ENCODE results near the gene GARRE1. TPM values are rescaled to one million over a fixed set of nuclear protein-coding genes. Genes with fewer than 3 reads are reported as not detected.
"Not testable (repeated sequence)": the region's sequence is repeated elsewhere in the genome, so short reads cannot be mapped to it uniquely, and the experiment has no call there.

The GARRE1 gene
- total RNA-seq, 2 experiments from 2014 or later: 11.7 to 11.9 TPM

DNA sequence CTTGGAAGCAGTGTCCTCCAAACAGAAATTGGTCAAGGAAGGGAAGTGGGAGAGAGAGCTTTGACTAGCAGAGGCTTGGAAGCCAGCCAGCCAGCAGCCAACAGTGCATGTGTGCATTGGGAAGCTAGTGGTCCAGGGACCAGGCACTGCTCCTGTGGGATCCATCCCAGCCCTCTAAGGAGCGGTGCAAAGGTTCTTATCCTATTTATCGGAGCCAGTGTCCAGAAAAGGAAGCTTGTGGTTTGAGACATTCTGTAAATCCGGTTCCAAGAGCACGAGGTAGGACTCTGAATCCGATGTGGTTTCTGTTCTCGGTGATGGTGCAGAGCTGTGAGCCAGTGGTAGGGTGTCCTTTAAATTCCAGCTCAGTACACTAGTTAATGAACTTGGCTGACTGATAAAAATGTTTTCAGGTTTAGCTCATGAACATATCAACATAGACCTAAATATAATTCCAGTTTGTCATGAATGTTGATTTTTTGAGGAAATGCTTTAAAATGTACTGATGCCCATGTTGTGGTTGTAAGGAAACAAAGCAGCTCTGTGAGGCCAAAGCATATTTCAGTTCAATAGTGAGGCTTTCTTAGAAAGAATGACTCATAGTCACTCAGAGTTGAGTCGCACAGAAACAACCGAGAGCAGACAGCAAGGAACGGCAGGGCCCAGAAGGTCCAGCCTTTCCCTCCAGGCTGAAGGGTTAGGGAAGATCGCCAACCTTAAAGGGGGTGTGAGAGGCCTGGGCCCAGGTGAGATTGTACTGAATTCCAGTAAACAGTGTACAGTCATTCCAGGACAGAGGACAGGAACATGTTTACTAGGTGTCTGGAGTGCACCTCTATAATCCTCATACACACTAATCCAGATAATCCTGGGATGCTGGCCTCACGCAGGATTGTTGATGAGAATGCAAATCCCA lies 21.5 kb upstream of the GARRE1 start:
- ChIA-PET POLR2A (interaction anchor here (0.9 to 1.4 kb wide), 5 partner anchors 8 to 126 kb away, joined by 4 to 10 read pairs (median 6); partner anchors contain the start of gene LSM14A), CTCF (interaction anchor here (0.7 to 1.3 kb wide), 4 partner anchors 13 to 138 kb away, joined by 4 to 11 read pairs (median 5); no protein-coding TSS in a partner anchor)
- Mint-ChIP-seq H3K4me3 (no peak overlapping the region), H3K36me3 (peaks cover 18% of the 10 kb centered on the region), H3K27me3 (no peaks in the 10 kb centered on the region), H3K27ac (peak overlapping the region; percentile 84), H3K4me1 (ENCODE audit: low read depth) (peaks cover 32% of the 10 kb centered on the region), H3K9me3 (peaks cover 2% of the 10 kb centered on the region)
- intact Hi-C loops (cut with micrococcal nuclease): loop anchor here (1.0 to 2.0 kb wide), 2 partner anchors 14 to 37 kb away; no protein-coding TSS in a partner anchor
- DNase-seq: peak; percentile 56

- H3K9me3 Mint-ChIP-seq: peaks cover 2% of the 10 kb centered on the region
- H3K36me3 Mint-ChIP-seq: peaks cover under 1% of the 10 kb centered on the region
- intact Hi-C loops (cut with micrococcal nuclease): no loop called here
- POLR2A ChIA-PET: interaction anchor here (0.8 kb wide), 1 partner anchor 8 kb away, joined by 3 read pairs; no protein-coding TSS in a partner anchor
- H3K27me3 Mint-ChIP-seq: no peaks in the 10 kb centered on the region
- no peak for DNase-seq
- H3K4me1 Mint-ChIP-seq (ENCODE audit: low read depth): peaks cover 22% of the 10 kb centered on the region
- no peak overlapping the region for H3K4me3 Mint-ChIP-seq
- no peak overlapping the region for H3K27ac Mint-ChIP-seq
- CTCF ChIA-PET: no interaction called here
Measured at GRCh38 chr19:34235425-34235940, 18.9 kb upstream of the GARRE1 start.

- H3K36me3 Mint-ChIP-seq: no peaks in the 10 kb centered on the region
- no peak overlapping the region for H3K4me3 Mint-ChIP-seq
- CTCF ChIA-PET: interaction anchor here (1.6 kb wide), 1 partner anchor 17 kb away, joined by 6 read pairs; no protein-coding TSS in a partner anchor
- H3K27me3 Mint-ChIP-seq: no peaks in the 10 kb centered on the region
- no peak overlapping the region for H3K27ac Mint-ChIP-seq
- peaks cover 2% of the 10 kb centered on the region for H3K9me3 Mint-ChIP-seq
- intact Hi-C loops (cut with micrococcal nuclease): no loop called here
- no peak for DNase-seq
- H3K4me1 Mint-ChIP-seq (ENCODE audit: low read depth): peaks cover 16% of the 10 kb centered on the region
- POLR2A ChIA-PET: no interaction called here
Measured at GRCh38 chr19:34236035-34236987, 18.0 kb upstream of the GARRE1 start.

GRCh38 chr19:34237283-34237682 lies 17.1 kb upstream of the GARRE1 start:
- ChIA-PET CTCF (interaction anchor here (1.6 kb wide), 1 partner anchor 18 kb away, joined by 6 read pairs; no protein-coding TSS in a partner anchor), POLR2A (no interaction called here)
- Mint-ChIP-seq H3K4me1 (ENCODE audit: low read depth) (peaks cover 11% of the 10 kb centered on the region), H3K27ac (no peak overlapping the region), H3K27me3 (no peaks in the 10 kb centered on the region), H3K9me3 (peaks cover 2% of the 10 kb centered on the region), H3K4me3 (no peak overlapping the region), H3K36me3 (no peaks in the 10 kb centered on the region)
- no peak for DNase-seq
- intact Hi-C loops (cut with micrococcal nuclease): no loop called here

GRCh38 chr19:34237939-34238338 lies 16.4 kb upstream of the GARRE1 start:
- no peak overlapping the region for H3K27ac Mint-ChIP-seq
- ChIA-PET CTCF (interaction anchor here (1.6 to 1.8 kb wide), 2 partner anchors 17 to 19 kb away, joined by 6 to 7 read pairs; no protein-coding TSS in a partner anchor), POLR2A (no interaction called here)
- peaks cover 2% of the 10 kb centered on the region for H3K9me3 Mint-ChIP-seq
- H3K4me1 Mint-ChIP-seq (ENCODE audit: low read depth): peaks cover 4% of the 10 kb centered on the region
- intact Hi-C loops (cut with micrococcal nuclease): no loop called here
- H3K4me3 Mint-ChIP-seq: no peak overlapping the region
- H3K36me3 Mint-ChIP-seq: no peaks in the 10 kb centered on the region
- no peak for DNase-seq
- H3K27me3 Mint-ChIP-seq: no peaks in the 10 kb centered on the region

- H3K27me3 Mint-ChIP-seq: no peaks in the 10 kb centered on the region
- no peak overlapping the region for H3K27ac Mint-ChIP-seq
- peak; percentile 38 for DNase-seq
- no peaks in the 10 kb centered on the region for H3K4me1 Mint-ChIP-seq (ENCODE audit: low read depth)
- CTCF ChIA-PET: no interaction called here
- H3K36me3 Mint-ChIP-seq: no peaks in the 10 kb centered on the region
- H3K4me3 Mint-ChIP-seq: no peak overlapping the region
- POLR2A ChIA-PET: no interaction called here
- intact Hi-C loops (cut with micrococcal nuclease): no loop called here
- H3K9me3 Mint-ChIP-seq: no peaks in the 10 kb centered on the region
Measured at GRCh38 chr19:34241513-34242337, 12.6 kb upstream of the GARRE1 start.

DNA sequence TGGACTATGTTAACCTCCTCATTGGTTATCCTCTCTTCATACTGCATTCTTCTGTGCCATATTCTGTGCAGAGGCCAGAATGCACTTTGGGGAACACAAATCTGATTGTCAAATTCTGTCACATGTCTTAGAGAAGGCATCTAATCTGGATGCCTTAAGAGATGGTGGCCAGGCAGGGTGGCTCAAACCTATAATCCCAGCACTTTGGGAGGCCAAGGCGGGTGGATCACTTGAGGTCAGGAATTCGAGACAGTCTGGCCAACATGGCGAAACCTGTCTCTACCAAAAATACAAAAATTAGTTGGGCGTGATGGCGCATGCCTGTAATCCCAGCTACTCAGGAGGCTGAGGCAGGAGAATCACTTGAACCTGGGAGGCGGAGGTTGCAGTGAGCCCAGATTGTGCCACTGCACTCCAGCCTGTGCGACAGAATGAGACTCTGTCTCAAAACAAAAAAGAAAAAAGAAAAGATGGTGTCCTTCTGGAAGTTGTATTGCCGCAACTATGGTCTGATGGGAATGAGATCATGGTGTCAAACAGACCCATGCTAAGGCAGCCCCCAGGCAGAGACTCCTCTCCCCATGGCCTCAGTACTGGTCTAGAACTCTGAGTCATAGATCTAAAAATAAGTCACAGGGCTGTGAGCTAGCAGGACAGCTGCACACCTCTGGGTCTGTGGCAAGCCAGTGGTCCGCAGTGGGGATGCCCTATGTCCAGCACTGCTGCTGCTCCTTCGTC lies 11.0 kb upstream of the GARRE1 start:
- intact Hi-C loops (cut with micrococcal nuclease); CTCF ChIA-PET; H3K9me3 Mint-ChIP-seq; DNase-seq; H3K4me1 Mint-ChIP-seq (ENCODE audit: low read depth); H3K36me3 Mint-ChIP-seq; H3K4me3 Mint-ChIP-seq; H3K27ac Mint-ChIP-seq; H3K27me3 Mint-ChIP-seq: not testable (repeated sequence)
- POLR2A ChIA-PET: interaction anchor here (0.8 to 1.1 kb wide), 2 partner anchors 8 to 19 kb away, joined by 3 read pairs; no protein-coding TSS in a partner anchor

- POLR2A ChIA-PET: interaction anchor here (0.8 to 1.7 kb wide), 3 partner anchors 9 to 18 kb away, joined by 3 to 7 read pairs (median 3); no protein-coding TSS in a partner anchor
- CTCF ChIA-PET: no interaction called here
- DNase-seq: no peak
- no peak overlapping the region for H3K4me3 Mint-ChIP-seq
- H3K27me3 Mint-ChIP-seq: no peaks in the 10 kb centered on the region
- H3K4me1 Mint-ChIP-seq (ENCODE audit: low read depth): no peaks in the 10 kb centered on the region
- H3K27ac Mint-ChIP-seq: no peak overlapping the region
- intact Hi-C loops (cut with micrococcal nuclease): no loop called here
- no peaks in the 10 kb centered on the region for H3K9me3 Mint-ChIP-seq
- H3K36me3 Mint-ChIP-seq: no peaks in the 10 kb centered on the region
Measured at GRCh38 chr19:34243876-34244578, 10.3 kb upstream of the GARRE1 start.

- CTCF ChIA-PET: no interaction called here
- no peak for DNase-seq
- Mint-ChIP-seq H3K9me3 (no peaks in the 10 kb centered on the region), H3K36me3 (no peaks in the 10 kb centered on the region), H3K4me3 (no peak overlapping the region), H3K27ac (no peak overlapping the region), H3K4me1 (ENCODE audit: low read depth) (no peaks in the 10 kb centered on the region), H3K27me3 (no peaks in the 10 kb centered on the region)
- intact Hi-C loops (cut with micrococcal nuclease): no loop called here
- POLR2A ChIA-PET: interaction anchor here (1.1 to 1.7 kb wide), 2 partner anchors 12 to 17 kb away, joined by 3 to 7 read pairs; no protein-coding TSS in a partner anchor
Measured at GRCh38 chr19:34244611-34245299, 9.6 kb upstream of the GARRE1 start.

DNA sequence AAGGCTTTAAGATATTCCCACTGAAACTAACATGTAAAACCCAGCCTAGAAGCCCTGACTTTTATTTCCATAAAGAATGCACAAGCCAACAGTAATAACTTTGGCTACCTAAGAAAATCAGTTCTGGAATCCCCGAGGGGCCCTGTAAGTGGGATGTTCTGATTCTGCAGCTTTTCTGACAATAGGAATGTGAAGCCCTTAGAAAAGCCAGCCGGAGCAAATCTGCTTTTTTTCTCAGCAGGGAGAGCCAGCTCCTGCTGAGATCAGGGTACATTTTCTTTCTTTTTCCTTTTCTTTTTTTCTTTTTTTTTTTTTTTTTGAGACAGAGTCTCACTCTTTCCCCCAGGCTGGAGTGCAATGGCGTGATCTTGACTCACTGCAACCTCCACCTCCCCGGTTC lies 8.0 kb upstream of the GARRE1 start:
- intact Hi-C loops (cut with micrococcal nuclease): no loop called here
- H3K27me3 Mint-ChIP-seq: no peaks in the 10 kb centered on the region
- POLR2A ChIA-PET: no interaction called here
- CTCF ChIA-PET: no interaction called here
- H3K9me3 Mint-ChIP-seq: no peaks in the 10 kb centered on the region
- no peaks in the 10 kb centered on the region for H3K36me3 Mint-ChIP-seq
- H3K27ac Mint-ChIP-seq: no peak overlapping the region
- no peaks in the 10 kb centered on the region for H3K4me1 Mint-ChIP-seq (ENCODE audit: low read depth)
- no peak for DNase-seq
- no peak overlapping the region for H3K4me3 Mint-ChIP-seq
